ENCODE data around the gene HSD17B14. TPM values are rescaled to one million over a fixed set of nuclear protein-coding genes. Genes with fewer than 3 reads are reported as not detected.
"Not testable (repeated sequence)": the region's sequence is repeated elsewhere in the genome, so short reads cannot be mapped to it uniquely, and the experiment has no call there.

The HSD17B14 gene
- polyA plus RNA-seq, 1 experiment, result 2.3 TPM

DNA sequence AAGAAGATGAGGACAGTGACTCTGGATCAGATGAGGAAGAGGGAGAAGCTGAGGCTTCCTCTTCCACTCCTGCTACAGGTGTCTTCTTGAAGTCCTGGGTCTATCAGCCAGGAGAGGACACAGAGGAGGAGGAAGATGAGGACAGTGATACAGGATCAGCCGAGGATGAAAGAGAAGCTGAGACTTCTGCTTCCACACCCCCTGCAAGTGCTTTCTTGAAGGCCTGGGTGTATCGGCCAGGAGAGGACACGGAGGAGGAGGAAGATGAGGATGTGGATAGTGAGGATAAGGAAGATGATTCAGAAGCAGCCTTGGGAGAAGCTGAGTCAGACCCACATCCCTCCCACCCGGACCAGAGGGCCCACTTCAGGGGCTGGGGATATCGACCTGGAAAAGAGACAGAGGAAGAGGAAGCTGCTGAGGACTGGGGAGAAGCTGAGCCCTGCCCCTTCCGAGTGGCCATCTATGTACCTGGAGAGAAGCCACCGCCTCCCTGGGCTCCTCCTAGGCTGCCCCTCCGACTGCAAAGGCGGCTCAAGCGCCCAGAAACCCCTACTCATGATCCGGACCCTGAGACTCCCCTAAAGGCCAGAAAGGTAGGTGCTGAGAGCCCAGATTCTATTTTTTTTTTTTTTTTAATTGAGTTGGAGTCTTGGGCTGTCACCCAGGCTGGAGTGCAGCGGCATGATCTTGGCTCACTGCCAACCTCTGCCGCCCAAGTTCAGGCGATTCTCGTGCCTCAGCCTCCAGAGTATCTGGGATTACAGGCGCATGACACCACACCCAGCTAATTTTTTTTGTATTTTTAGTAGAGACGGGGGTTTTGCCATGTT is 38.2 kb upstream of the HSD17B14 start:
- ChIA-PET CTCF (interaction anchor here (0.6 to 2.7 kb wide), 4 partner anchors 32 to 119 kb away, joined by 4 to 9 read pairs (median 8); partner anchors contain the start of genes GYS1 and RUVBL2), POLR2A (interaction anchor here (0.7 to 4.9 kb wide), 8 partner anchors 22 to 119 kb away, joined by 3 to 83 read pairs (median 6); partner anchors contain the start of genes FTL, GYS1, NUCB1 and RUVBL2)
- Histone ChIP-seq H3K4me3 (ENCODE audit: low read depth, low read length) (peak overlapping the region; percentile 99), H3K27ac (ENCODE audit: low read depth, low read length) (peak overlapping the region; percentile 100), H3K27me3 (ENCODE audit: control insufficient read depth, insufficient read depth, low read length) (no peaks in the 10 kb centered on the region), H3K9me3 (ENCODE audit: control insufficient read depth, insufficient read depth, low read length) (peaks cover 4% of the 10 kb centered on the region; the same call in 1 of the 2 replicates)
- TF ChIP-seq, protein P1, sequence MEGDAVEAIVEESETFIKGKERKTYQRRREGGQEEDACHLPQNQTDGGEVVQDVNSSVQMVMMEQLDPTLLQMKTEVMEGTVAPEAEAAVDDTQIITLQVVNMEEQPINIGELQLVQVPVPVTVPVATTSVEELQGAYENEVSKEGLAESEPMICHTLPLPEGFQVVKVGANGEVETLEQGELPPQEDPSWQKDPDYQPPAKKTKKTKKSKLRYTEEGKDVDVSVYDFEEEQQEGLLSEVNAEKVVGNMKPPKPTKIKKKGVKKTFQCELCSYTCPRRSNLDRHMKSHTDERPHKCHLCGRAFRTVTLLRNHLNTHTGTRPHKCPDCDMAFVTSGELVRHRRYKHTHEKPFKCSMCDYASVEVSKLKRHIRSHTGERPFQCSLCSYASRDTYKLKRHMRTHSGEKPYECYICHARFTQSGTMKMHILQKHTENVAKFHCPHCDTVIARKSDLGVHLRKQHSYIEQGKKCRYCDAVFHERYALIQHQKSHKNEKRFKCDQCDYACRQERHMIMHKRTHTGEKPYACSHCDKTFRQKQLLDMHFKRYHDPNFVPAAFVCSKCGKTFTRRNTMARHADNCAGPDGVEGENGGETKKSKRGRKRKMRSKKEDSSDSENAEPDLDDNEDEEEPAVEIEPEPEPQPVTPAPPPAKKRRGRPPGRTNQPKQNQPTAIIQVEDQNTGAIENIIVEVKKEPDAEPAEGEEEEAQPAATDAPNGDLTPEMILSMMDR (IDR thresholded peaks at IDR 0.05; ENCODE audit: low read depth, low read length), result no peak
- DNase-seq (ENCODE audit: low read depth, low spot score), result no peak

DNA sequence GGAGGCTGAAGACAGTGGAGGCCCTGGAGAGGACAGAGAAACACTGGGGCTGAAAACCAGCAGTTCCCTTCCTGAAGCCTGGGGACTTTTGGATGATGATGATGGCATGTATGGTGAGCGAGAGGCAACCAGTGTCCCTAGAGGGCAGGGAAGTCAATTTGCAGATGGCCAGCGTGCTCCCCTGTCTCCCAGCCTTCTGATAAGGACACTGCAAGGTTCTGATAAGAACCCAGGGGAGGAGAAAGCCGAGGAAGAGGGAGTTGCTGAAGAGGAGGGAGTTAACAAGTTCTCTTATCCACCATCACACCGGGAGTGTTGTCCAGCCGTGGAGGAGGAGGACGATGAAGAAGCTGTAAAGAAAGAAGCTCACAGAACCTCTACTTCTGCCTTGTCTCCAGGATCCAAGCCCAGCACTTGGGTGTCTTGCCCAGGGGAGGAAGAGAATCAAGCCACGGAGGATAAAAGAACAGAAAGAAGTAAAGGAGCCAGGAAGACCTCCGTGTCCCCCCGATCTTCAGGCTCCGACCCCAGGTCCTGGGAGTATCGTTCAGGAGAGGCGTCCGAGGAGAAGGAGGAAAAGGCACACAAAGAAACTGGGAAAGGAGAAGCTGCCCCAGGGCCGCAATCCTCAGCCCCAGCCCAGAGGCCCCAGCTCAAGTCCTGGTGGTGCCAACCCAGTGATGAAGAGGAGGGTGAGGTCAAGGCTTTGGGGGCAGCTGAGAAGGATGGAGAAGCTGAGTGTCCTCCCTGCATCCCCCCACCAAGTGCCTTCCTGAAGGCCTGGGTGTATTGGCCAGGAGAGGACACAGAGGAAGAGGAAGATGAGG is 37.4 kb upstream of the HSD17B14 start:
- Histone ChIP-seq H3K27ac (ENCODE audit: low read depth, low read length) (peak overlapping the region; percentile 100), H3K9me3 (ENCODE audit: control insufficient read depth, insufficient read depth, low read length) (peaks cover 4% of the 10 kb centered on the region; the same call in 1 of the 2 replicates), H3K4me3 (ENCODE audit: low read depth, low read length) (peak overlapping the region; percentile 99), H3K27me3 (ENCODE audit: control insufficient read depth, insufficient read depth, low read length) (no peaks in the 10 kb centered on the region)
- ChIA-PET POLR2A (interaction anchor here (0.5 to 4.9 kb wide), 8 partner anchors 16 to 118 kb away, joined by 3 to 83 read pairs (median 4); partner anchors contain the start of gene FTL), CTCF (interaction anchor here (1.1 to 2.7 kb wide), 4 partner anchors 31 to 120 kb away, joined by 3 to 9 read pairs (median 8); partner anchors contain the start of genes GYS1 and RUVBL2)
- no peak for DNase-seq (ENCODE audit: low read depth, low spot score)
- TF ChIP-seq, protein P1 (IDR thresholded peaks at IDR 0.05; ENCODE audit: low read depth, low read length), result no peak

DNA sequence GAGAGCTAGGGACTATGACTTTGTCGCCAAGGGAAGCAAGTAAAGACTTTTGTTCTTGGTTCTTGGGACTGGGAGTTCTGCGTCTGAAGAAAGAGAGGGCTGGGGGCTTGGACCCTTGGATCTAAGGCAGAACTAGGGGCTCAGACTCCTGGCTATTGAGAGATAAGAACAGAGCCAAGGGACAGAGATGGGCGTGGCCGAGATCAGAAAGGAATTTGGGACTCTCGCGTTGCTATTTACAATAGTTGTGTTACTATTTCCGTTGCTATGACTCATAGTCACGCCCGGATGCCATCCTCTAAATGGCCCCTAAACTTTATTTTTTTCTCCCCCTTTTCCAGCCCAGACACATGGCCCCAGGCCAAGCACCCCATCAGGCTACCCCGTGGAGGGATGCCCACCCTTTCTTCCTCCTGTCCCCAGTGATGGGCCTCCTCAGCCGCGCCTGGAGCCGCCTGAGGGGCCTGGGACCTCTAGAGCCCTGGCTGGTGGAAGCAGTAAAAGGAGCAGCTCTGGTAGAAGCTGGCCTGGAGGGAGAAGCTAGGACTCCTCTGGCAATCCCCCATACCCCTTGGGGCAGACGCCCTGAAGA is 36.7 kb upstream of the HSD17B14 start:
- H3K27ac ChIP-seq (ENCODE audit: low read depth, low read length), result peak overlapping the region; percentile 100
- ChIA-PET CTCF (interaction anchor here (1.1 to 2.6 kb wide), 3 partner anchors 85 to 121 kb away, joined by 3 to 9 read pairs (median 8); partner anchors contain the start of genes GYS1 and RUVBL2), POLR2A (interaction anchor here (0.5 to 4.9 kb wide), 13 partner anchors 15 to 806 kb away, joined by 3 to 83 read pairs (median 5); partner anchors contain the start of genes FTL, GYS1, NUCB1 and RUVBL2)
- peak; percentile 89 for DNase-seq (ENCODE audit: low read depth, low spot score)
- peak overlapping the region; percentile 99 for H3K4me3 ChIP-seq (ENCODE audit: low read depth, low read length)
- no peaks in the 10 kb centered on the region for H3K27me3 ChIP-seq (ENCODE audit: control insufficient read depth, insufficient read depth, low read length)
- TF ChIP-seq, protein P1 (IDR thresholded peaks at IDR 0.05; ENCODE audit: low read depth, low read length), result no peak
- peaks cover 4% of the 10 kb centered on the region; the same call in 1 of the 2 replicates for H3K9me3 ChIP-seq (ENCODE audit: control insufficient read depth, insufficient read depth, low read length)

DNA sequence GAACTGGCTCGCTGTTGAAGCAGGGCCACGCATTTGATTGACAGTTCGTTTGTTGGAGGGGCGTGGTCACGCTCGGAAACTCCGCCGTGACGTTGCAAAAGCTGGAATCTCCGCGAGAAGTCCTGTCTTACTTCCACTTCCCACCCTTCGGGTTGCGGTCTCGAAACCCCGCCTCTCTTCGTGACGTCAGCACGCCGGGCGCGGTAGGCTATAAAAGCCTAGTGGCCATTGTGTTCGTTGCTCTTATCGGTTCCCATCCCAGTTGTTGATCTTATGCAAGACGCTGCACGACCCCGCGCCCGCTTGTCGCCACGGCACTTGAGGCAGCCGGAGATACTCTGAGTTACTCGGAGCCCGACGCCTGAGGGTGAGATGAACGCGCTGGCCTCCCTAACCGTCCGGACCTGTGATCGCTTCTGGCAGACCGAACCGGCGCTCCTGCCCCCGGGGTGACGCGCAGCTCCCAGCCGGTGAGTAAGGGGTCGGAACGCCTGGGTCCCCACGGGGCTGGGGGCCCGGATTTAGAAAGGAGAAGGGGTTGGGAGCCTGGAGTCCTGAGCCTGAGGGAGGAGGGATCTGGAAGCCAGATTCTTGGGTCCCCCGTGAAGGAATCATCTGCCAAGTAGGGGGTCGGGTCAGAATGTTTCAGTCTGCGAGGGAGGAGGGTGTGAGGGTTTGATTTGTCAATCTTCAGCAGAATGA is 36.0 kb upstream of the HSD17B14 start, which contains the start of gene PPP1R15A:
Gene PPP1R15A, plus strand, starts transcription at position 240 of the 702 bp plus-strand sequence. CDS start 813 bp downstream, outside the sequence.
- H3K27me3 ChIP-seq (ENCODE audit: control insufficient read depth, insufficient read depth, low read length), result no peaks in the 10 kb centered on the region
- H3K4me3 ChIP-seq (ENCODE audit: low read depth, low read length), result peak within 1 kb of the TSS; percentile 99
- TF ChIP-seq, protein P1 (IDR thresholded peaks at IDR 0.05; ENCODE audit: low read depth, low read length), result no peak
- peaks cover 4% of the 10 kb centered on the region; the same call in 1 of the 2 replicates for H3K9me3 ChIP-seq (ENCODE audit: control insufficient read depth, insufficient read depth, low read length)
- POLR2A ChIA-PET, result interaction anchor here (0.6 to 4.9 kb wide), 35 partner anchors 8 to 807 kb away, joined by 3 to 83 read pairs (median 4); partner anchors contain the start of genes BCAT2, FTL, GYS1 and NUCB1
- peak within 1 kb of the TSS; percentile 100 for H3K27ac ChIP-seq (ENCODE audit: low read depth, low read length)
- peak; percentile 96 for DNase-seq (ENCODE audit: low read depth, low spot score)
- CTCF ChIA-PET, result interaction anchor here (1.0 to 1.1 kb wide), 2 partner anchors 84 to 85 kb away, joined by 3 to 4 read pairs; no protein-coding TSS in a partner anchor

DNA sequence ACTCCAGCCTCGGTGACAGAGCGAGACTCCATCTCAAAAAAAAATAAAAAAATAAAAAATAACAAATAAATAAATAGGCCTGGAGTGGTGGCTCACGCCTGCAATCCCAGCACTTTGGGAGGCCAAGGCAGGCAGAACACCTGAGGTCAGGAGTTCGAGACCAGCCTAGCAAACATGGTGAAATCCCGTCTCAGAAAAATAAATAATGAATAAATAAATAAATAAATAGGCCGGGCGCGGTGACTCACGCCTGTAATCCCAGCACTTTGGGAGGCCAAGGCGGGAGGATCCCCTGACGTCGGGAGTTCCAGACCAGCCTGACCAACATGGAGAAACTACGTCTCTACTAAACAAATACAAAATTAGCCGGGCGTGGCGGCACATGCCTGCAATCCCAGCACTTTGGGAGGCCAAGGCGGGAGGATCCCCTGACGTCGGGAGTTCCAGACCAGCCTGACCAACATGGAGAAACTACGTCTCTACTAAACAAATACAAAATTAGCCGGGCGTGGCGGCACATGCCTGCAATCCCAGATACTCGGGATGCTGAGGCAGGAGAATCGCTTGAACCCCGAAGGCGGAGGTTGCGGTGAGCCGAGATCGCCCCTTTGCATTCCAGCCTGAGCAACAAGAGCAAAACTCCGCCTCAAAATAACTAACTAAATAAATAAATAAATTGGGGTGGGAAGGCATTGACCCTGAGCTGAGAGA is 35.3 kb upstream of the HSD17B14 start:
- not testable (repeated sequence) for DNase-seq (ENCODE audit: low read depth, low spot score); H3K9me3 ChIP-seq (ENCODE audit: control insufficient read depth, insufficient read depth, low read length); H3K27ac ChIP-seq (ENCODE audit: low read depth, low read length); H3K4me3 ChIP-seq (ENCODE audit: low read depth, low read length); H3K27me3 ChIP-seq (ENCODE audit: control insufficient read depth, insufficient read depth, low read length)
- CTCF ChIA-PET, result interaction anchor here (1.0 kb wide), 1 partner anchor 84 kb away, joined by 4 read pairs; no protein-coding TSS in a partner anchor
- POLR2A ChIA-PET, result interaction anchor here (0.6 to 4.9 kb wide), 31 partner anchors 9 to 287 kb away, joined by 3 to 83 read pairs (median 4); partner anchors contain the start of genes BCAT2, FTL, GYS1 and NUCB1

Measured in AG04450 (cell line).